ENCODE data around the gene RAB18. TPM values are rescaled to one million over a fixed set of nuclear protein-coding genes. Genes with fewer than 3 reads are reported as not detected.

The RAB18 gene
- total and polyA plus RNA-seq, 11 donors: 28.4 to 145 (median 125) TPM

DNA sequence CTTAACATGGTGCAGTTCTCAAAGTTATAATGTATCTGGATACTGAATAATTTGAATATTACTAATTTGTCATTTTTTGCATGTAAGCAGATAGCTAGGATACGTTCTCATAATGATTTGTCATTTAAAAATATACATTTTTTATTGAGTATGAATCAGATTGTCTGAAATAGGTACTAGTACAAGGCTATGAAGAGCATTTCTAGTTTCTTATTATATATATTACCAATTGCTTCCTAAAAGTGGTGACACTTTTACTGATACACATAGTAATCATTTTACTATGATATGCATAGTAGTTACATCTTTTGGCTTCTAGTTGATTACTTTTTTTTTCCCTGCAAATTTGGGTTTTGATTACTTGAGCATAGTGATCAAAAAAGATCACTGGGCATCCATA lies 26.4 kb downstream of the RAB18 start:
- no peak for TF ChIP-seq POLR2A (IDR thresholded peaks at IDR 0.05)
- TF ChIP-seq, protein P1, sequence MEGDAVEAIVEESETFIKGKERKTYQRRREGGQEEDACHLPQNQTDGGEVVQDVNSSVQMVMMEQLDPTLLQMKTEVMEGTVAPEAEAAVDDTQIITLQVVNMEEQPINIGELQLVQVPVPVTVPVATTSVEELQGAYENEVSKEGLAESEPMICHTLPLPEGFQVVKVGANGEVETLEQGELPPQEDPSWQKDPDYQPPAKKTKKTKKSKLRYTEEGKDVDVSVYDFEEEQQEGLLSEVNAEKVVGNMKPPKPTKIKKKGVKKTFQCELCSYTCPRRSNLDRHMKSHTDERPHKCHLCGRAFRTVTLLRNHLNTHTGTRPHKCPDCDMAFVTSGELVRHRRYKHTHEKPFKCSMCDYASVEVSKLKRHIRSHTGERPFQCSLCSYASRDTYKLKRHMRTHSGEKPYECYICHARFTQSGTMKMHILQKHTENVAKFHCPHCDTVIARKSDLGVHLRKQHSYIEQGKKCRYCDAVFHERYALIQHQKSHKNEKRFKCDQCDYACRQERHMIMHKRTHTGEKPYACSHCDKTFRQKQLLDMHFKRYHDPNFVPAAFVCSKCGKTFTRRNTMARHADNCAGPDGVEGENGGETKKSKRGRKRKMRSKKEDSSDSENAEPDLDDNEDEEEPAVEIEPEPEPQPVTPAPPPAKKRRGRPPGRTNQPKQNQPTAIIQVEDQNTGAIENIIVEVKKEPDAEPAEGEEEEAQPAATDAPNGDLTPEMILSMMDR (IDR thresholded peaks at IDR 0.05): no peak
- H3K27ac ChIP-seq: no peak overlapping the region
- no peaks in the 10 kb centered on the region for H3K9me3 ChIP-seq
- 93 to 97% (median 94%) methylated on average over 1 of the region's 1 CpG for WGBS, 4 donors
- no peak for ATAC-seq
- no peaks in the 10 kb centered on the region for H3K27me3 ChIP-seq
- intact Hi-C loops (cut with DNase I): no loop called here
- DNase-seq: no peak
- peaks cover 0 to 58% (median 21%) of the 10 kb centered on the region in 12 donors for H3K4me1 ChIP-seq
- no peak overlapping the region for H3K4me3 ChIP-seq
- peaks cover 0 to 26% (median 20%) of the 10 kb centered on the region in 9 donors for H3K36me3 ChIP-seq

DNA sequence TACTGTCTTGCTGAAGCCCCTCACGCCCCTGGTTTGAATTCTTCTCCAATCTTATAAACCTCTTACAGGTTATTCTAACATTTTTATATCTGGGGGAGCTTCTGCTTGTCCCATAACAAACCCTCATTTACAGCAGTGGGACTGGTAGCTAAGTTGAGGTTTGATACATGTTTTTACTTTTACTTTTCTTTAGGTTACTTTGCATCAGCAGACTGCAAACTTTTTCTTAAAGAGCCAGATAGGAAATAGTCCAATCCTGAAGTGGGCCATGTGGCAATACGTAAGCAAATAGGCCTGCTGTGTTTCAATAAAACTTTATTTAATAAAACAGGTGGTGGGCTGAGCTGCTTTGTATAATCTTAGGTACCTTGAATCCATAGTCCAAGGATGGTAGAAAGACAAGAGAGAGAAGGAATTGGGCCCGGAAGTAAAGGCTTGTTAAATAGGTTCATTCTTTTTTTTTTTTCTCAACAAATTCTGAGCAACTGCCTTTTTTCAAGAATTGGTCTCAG lies 27.3 kb downstream of the RAB18 start:
- Histone ChIP-seq H3K4me1 (peaks cover 0 to 49% (median 15%) of the 10 kb centered on the region in 12 donors), H3K4me3 (no peak overlapping the region), H3K36me3 (peaks cover 0 to 30% (median 26%) of the 10 kb centered on the region in 9 donors), H3K27ac (no peak overlapping the region), H3K27me3 (no peaks in the 10 kb centered on the region), H3K9me3 (no peaks in the 10 kb centered on the region)
- no peak for TF ChIP-seq POLR2A (IDR thresholded peaks at IDR 0.05)
- TF ChIP-seq, protein P1 (IDR thresholded peaks at IDR 0.05): no peak
- 92 to 97% (median 94%) methylated on average over 3 of the region's 3 CpGs for WGBS, 4 donors
- ATAC-seq: no peak
- intact Hi-C loops (cut with DNase I): no loop called here
- DNase-seq: no peak

DNA sequence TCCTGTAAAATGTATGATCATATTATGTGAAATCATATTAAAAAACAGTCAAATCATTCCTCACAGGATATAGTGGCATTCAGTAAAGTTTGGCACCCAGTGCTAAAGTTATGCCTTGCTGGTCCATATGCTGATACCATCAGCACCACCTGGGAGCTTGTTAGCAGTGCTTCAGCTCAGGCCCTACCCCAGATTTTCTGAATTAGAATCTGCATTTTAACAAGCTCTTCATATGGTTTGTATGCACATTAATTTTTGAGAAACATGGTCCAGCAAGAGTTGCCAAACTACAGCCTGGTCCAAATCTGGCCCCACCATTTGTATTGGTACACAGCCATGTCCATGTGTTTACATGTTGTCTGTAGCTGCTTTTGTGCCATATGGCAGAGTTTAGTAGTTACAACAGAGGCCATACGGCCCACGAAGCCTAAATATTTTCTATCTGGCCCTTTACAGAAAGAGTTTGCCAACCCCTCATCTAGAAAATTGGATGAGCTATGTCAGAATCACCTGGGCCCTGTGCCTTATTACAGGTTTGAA lies 30.1 kb downstream of the RAB18 start:
- Histone ChIP-seq H3K27me3 (no peaks in the 10 kb centered on the region), H3K27ac (no peak overlapping the region), H3K9me3 (no peaks in the 10 kb centered on the region), H3K4me1 (peaks cover 0 to 25% (median 8%) of the 10 kb centered on the region in 12 donors), H3K4me3 (no peak overlapping the region), H3K36me3 (peaks cover 0 to 56% (median 49%) of the 10 kb centered on the region in 9 donors)
- intact Hi-C loops (cut with DNase I): no loop called here
- DNase-seq (no peak), ATAC-seq (no peak)
- no peak for TF ChIP-seq POLR2A (IDR thresholded peaks at IDR 0.05)
- TF ChIP-seq, protein P1 (IDR thresholded peaks at IDR 0.05): no peak
- 82 to 100% (median 98%) methylated on average over 2 of the region's 2 CpGs for WGBS, 4 donors

DNA sequence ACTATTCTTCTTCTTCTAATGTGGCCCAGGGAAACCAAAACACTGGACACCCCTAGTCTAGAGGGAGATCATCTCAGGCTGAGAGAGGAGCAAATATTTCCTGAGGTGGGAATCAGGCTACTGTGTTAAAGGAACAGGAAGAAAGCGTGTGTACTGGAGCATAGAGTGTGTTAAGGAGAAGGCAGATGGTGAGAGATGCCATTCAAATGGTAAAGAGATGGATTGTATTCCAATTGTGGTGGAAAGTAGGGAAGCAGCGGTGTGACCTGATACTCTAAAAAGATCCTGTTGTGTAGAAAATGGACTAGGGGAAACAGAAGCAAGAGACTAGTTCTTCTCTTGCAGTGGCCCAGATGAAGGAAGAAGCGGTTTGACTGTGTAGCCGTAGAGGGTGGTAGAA lies 31.2 kb downstream of the RAB18 start:
- Histone ChIP-seq H3K36me3 (peaks cover 0 to 67% (median 59%) of the 10 kb centered on the region in 9 donors), H3K9me3 (no peaks in the 10 kb centered on the region), H3K27me3 (no peaks in the 10 kb centered on the region), H3K27ac (no peak overlapping the region), H3K4me3 (no peak overlapping the region), H3K4me1 (peaks cover 0 to 14% (median 0%) of the 10 kb centered on the region in 12 donors)
- no peak for DNase-seq
- 96 to 99% (median 98%) methylated on average over 4 of the region's 4 CpGs for WGBS, 4 donors
- TF ChIP-seq, protein P1 (IDR thresholded peaks at IDR 0.05): no peak
- no peak for TF ChIP-seq POLR2A (IDR thresholded peaks at IDR 0.05)
- intact Hi-C loops (cut with DNase I): no loop called here
- no peak for ATAC-seq
